ENCODE measurements around the gene BUD23. TPM values are rescaled to one million over a fixed set of nuclear protein-coding genes. Genes with fewer than 3 reads are reported as not detected.
A peak's percentile ranks its signal among the peaks of the same experiment; 100 is the strongest.
"Not testable (repeated sequence)": the region's sequence is repeated elsewhere in the genome, so short reads cannot be mapped to it uniquely, and the experiment has no call there.

The BUD23 gene
- polyA plus RNA-seq, 4 donors = 37.8 to 90.0 (median 61.7) TPM

GRCh38 chr7:73704640-73705550 is 21.5 kb downstream of the BUD23 start:
- Histone ChIP-seq H3K9me3 (ENCODE audit: control insufficient read depth in 2 of 2, insufficient read depth in 1 of 2, low read depth in 1 of 2, low read length in 1 of 2) (no peaks in the 10 kb centered on the region), H3K4me3 (ENCODE audit: low read depth in 1 of 3, low read length in 3 of 3) (no peak overlapping the region), H3K36me3 (ENCODE audit: control insufficient read depth in 3 of 3, insufficient read depth in 2 of 3, low read depth in 1 of 3, low read length in 3 of 3) (peaks cover 0 to 92% (median 0%) of the 10 kb centered on the region in 3 donors), H3K27ac (ENCODE audit: low read depth in 1 of 3, low read length in 2 of 3) (no peak overlapping the region), H3K4me1 (ENCODE audit: control insufficient read depth in 3 of 3, insufficient read depth in 2 of 3, low read depth in 1 of 3, low read length in 2 of 3) (peaks cover 0 to 38% (median 2%) of the 10 kb centered on the region in 3 donors), H3K27me3 (ENCODE audit: control insufficient read depth in 3 of 3, insufficient read depth in 3 of 3, low read length in 3 of 3) (no peaks in the 10 kb centered on the region)
- 76 to 81% (median 78%) methylated on average over 23 of the region's 23 CpGs for WGBS, 3 donors
- DNase-seq (no peak), FAIRE-seq (no peak)

- no peak for DNase-seq
- Histone ChIP-seq H3K4me3 (ENCODE audit: low read depth in 1 of 3, low read length in 3 of 3) (no peak overlapping the region), H3K27ac (ENCODE audit: low read depth in 1 of 3, low read length in 2 of 3) (no peak overlapping the region), H3K36me3 (ENCODE audit: control insufficient read depth in 3 of 3, insufficient read depth in 2 of 3, low read depth in 1 of 3, low read length in 3 of 3) (peaks cover 0 to 88% (median 0%) of the 10 kb centered on the region in 3 donors), H3K9me3 (ENCODE audit: control insufficient read depth in 2 of 2, insufficient read depth in 1 of 2, low read depth in 1 of 2, low read length in 1 of 2) (no peaks in the 10 kb centered on the region), H3K27me3 (ENCODE audit: control insufficient read depth in 3 of 3, insufficient read depth in 3 of 3, low read length in 3 of 3) (no peaks in the 10 kb centered on the region), H3K4me1 (ENCODE audit: control insufficient read depth in 3 of 3, insufficient read depth in 2 of 3, low read depth in 1 of 3, low read length in 2 of 3) (peaks cover 0 to 34% (median 2%) of the 10 kb centered on the region in 3 donors)
- no peak for FAIRE-seq
- WGBS, 3 donors = 88 to 90% (median 89%) methylated on average over 10 of the region's 10 CpGs
Observed at GRCh38 chr7:73705551-73705920, 22.1 kb downstream of the BUD23 start.

- Histone ChIP-seq H3K4me3 (ENCODE audit: low read depth in 1 of 3, low read length in 3 of 3) (no peak overlapping the region), H3K27me3 (ENCODE audit: control insufficient read depth in 3 of 3, insufficient read depth in 3 of 3, low read length in 3 of 3) (no peaks in the 10 kb centered on the region), H3K4me1 (ENCODE audit: control insufficient read depth in 3 of 3, insufficient read depth in 2 of 3, low read depth in 1 of 3, low read length in 2 of 3) (peaks cover 0 to 34% (median 2%) of the 10 kb centered on the region in 3 donors), H3K9me3 (ENCODE audit: control insufficient read depth in 2 of 2, insufficient read depth in 1 of 2, low read depth in 1 of 2, low read length in 1 of 2) (no peaks in the 10 kb centered on the region), H3K27ac (ENCODE audit: low read depth in 1 of 3, low read length in 2 of 3) (peak overlapping the region in 1 of 3 donors; percentile 62), H3K36me3 (ENCODE audit: control insufficient read depth in 3 of 3, insufficient read depth in 2 of 3, low read depth in 1 of 3, low read length in 3 of 3) (peaks cover 0 to 83% (median 0%) of the 10 kb centered on the region in 3 donors)
- DNase-seq = no peak
- WGBS, 3 donors = 76 to 80% (median 77%) methylated on average over 23 to 25 of the region's 25 CpGs
- no peak for FAIRE-seq
Observed at GRCh38 chr7:73706126-73707044, 23.0 kb downstream of the BUD23 start.

- DNase-seq (peak; percentile 50 to 94), FAIRE-seq (no peak)
- no peaks in the 10 kb centered on the region for H3K27me3 ChIP-seq (ENCODE audit: control insufficient read depth in 3 of 3, insufficient read depth in 3 of 3, low read length in 3 of 3)
- peaks cover 0 to 26% (median 0%) of the 10 kb centered on the region in 3 donors for H3K4me1 ChIP-seq (ENCODE audit: control insufficient read depth in 3 of 3, insufficient read depth in 2 of 3, low read depth in 1 of 3, low read length in 2 of 3)
- H3K9me3 ChIP-seq (ENCODE audit: control insufficient read depth in 2 of 2, insufficient read depth in 1 of 2, low read depth in 1 of 2, low read length in 1 of 2) = no peaks in the 10 kb centered on the region
- 22 to 54% (median 22%) methylated on average over 13 to 15 of the region's 15 CpGs for WGBS, 3 donors
- H3K4me3 ChIP-seq (ENCODE audit: low read depth in 1 of 3, low read length in 3 of 3) = no peak overlapping the region
- H3K27ac ChIP-seq (ENCODE audit: low read depth in 1 of 3, low read length in 2 of 3) = peak overlapping the region in 2 of 3 donors; percentile 25 to 62
- peaks cover 0 to 83% (median 0%) of the 10 kb centered on the region in 3 donors for H3K36me3 ChIP-seq (ENCODE audit: control insufficient read depth in 3 of 3, insufficient read depth in 2 of 3, low read depth in 1 of 3, low read length in 3 of 3)
Observed at GRCh38 chr7:73707045-73707631, 23.7 kb downstream of the BUD23 start.

GRCh38 chr7:73708961-73709549 is 25.7 kb downstream of the BUD23 start:
- FAIRE-seq (no peak), DNase-seq (no peak)
- no peak overlapping the region for H3K4me3 ChIP-seq (ENCODE audit: low read depth in 1 of 3, low read length in 3 of 3)
- H3K4me1 ChIP-seq (ENCODE audit: control insufficient read depth in 3 of 3, insufficient read depth in 2 of 3, low read depth in 1 of 3, low read length in 2 of 3) = peaks cover 0 to 11% (median 0%) of the 10 kb centered on the region in 3 donors
- no peak overlapping the region for H3K27ac ChIP-seq (ENCODE audit: low read depth in 1 of 3, low read length in 2 of 3)
- no peaks in the 10 kb centered on the region for H3K27me3 ChIP-seq (ENCODE audit: control insufficient read depth in 3 of 3, insufficient read depth in 3 of 3, low read length in 3 of 3)
- H3K36me3 ChIP-seq (ENCODE audit: control insufficient read depth in 3 of 3, insufficient read depth in 2 of 3, low read depth in 1 of 3, low read length in 3 of 3) = peaks cover 0 to 85% (median 0%) of the 10 kb centered on the region in 3 donors
- WGBS, 3 donors = 90 to 94% (median 92%) methylated on average over 16 of the region's 16 CpGs
- H3K9me3 ChIP-seq (ENCODE audit: control insufficient read depth in 2 of 2, insufficient read depth in 1 of 2, low read depth in 1 of 2, low read length in 1 of 2) = no peaks in the 10 kb centered on the region

GRCh38 chr7:73712773-73713172 is 29.4 kb downstream of the BUD23 start:
- Histone ChIP-seq H3K4me1 (ENCODE audit: control insufficient read depth in 3 of 3, insufficient read depth in 2 of 3, low read depth in 1 of 3, low read length in 2 of 3) (peaks cover 0 to 31% (median 4%) of the 10 kb centered on the region in 3 donors), H3K9me3 (ENCODE audit: control insufficient read depth in 2 of 2, insufficient read depth in 1 of 2, low read depth in 1 of 2, low read length in 1 of 2) (no peaks in the 10 kb centered on the region), H3K27me3 (ENCODE audit: control insufficient read depth in 3 of 3, insufficient read depth in 3 of 3, low read length in 3 of 3) (no peaks in the 10 kb centered on the region), H3K4me3 (ENCODE audit: low read depth in 1 of 3, low read length in 3 of 3) (no peak overlapping the region), H3K27ac (ENCODE audit: low read depth in 1 of 3, low read length in 2 of 3) (no peak overlapping the region), H3K36me3 (ENCODE audit: control insufficient read depth in 3 of 3, insufficient read depth in 2 of 3, low read depth in 1 of 3, low read length in 3 of 3) (peaks cover 0 to 72% (median 0%) of the 10 kb centered on the region in 3 donors)
- no peak for FAIRE-seq
- WGBS, 3 donors = 69 to 89% (median 83%) methylated on average over 1 of the region's 1 CpG
- DNase-seq = no peak

GRCh38 chr7:73713319-73713718 is 29.9 kb downstream of the BUD23 start:
- WGBS, 3 donors = 90 to 94% (median 93%) methylated on average over 6 of the region's 6 CpGs
- peaks cover 0 to 69% (median 0%) of the 10 kb centered on the region in 3 donors for H3K36me3 ChIP-seq (ENCODE audit: control insufficient read depth in 3 of 3, insufficient read depth in 2 of 3, low read depth in 1 of 3, low read length in 3 of 3)

More at GRCh38 chr7:73713319-73713718, 29.9 kb downstream of the BUD23 start:
- H3K27ac ChIP-seq (ENCODE audit: low read depth in 1 of 3, low read length in 2 of 3); H3K4me3 ChIP-seq (ENCODE audit: low read depth in 1 of 3, low read length in 3 of 3); FAIRE-seq; DNase-seq; H3K9me3 ChIP-seq (ENCODE audit: control insufficient read depth in 2 of 2, insufficient read depth in 1 of 2, low read depth in 1 of 2, low read length in 1 of 2); H3K27me3 ChIP-seq (ENCODE audit: control insufficient read depth in 3 of 3, insufficient read depth in 3 of 3, low read length in 3 of 3): not testable (repeated sequence)
- peaks cover 0 to 36% (median 4%) of the 10 kb centered on the region in 3 donors for H3K4me1 ChIP-seq (ENCODE audit: control insufficient read depth in 3 of 3, insufficient read depth in 2 of 3, low read depth in 1 of 3, low read length in 2 of 3)

All from small intestine (tissue), 7 donors.